GM18505 (cell line): ENCODE measurements around the gene CEP131.

Experiments used
- ATAC-seq: cut with Tn5 transposase; IDR thresholded peaks from one replicate; pipeline ENCODE4 v1.9.1; 2021; ENCODE audit not compliant: unreplicated experiment
- POLR2A ChIP-seq: IDR thresholded peaks from 4 replicates; pipeline ENCODE4 v1.6.1; 2011; ENCODE audit warnings: borderline replicate concordance; ENCODE audit not compliant: insufficient read depth, insufficient read length; ENCODE audit errors: extremely low read depth

Gene CEP131

DNA sequence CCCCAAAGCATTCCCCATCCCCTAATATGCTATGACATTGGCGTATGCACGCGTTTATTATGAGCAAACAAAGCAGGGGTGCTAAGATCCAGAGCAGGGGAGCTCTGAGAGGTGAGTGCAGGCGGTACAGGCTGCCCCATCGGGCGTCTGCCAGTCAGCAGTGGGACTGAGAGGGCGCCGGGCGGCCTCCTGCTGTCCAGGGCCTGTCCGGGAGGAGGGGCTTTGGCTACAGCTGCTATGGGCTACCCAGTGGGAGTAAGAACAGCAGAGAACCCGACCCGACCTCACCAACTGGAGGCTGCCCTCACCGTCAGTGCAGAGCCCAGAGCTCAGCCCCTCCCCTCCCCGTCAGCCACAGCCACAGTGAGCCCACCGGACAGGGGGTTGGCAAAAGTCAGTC is 38.2 kb downstream of the CEP131 start:
- no peak for TF ChIP-seq POLR2A
- no peak for ATAC-seq

DNA sequence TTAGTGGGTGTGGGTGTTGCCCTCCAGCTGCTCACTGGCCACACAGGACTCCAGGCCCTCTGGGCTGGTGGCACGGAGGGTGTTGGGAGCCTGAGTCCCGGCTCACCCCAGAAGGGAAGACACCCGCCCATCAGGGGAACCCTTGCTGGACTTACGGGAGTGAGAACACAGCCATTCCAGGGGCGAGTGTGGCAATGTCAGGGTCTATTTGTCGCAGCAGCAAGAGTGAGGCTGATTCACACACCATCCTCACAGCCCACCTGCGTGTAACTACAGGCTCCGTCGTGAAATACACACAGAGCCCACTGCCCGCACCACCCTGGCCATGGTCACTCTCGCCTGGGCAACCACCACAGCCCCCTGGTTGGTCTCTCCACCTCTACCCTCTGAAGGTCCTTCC is 39.0 kb downstream of the CEP131 start:
- no peak for TF ChIP-seq POLR2A
- no peak for ATAC-seq

DNA sequence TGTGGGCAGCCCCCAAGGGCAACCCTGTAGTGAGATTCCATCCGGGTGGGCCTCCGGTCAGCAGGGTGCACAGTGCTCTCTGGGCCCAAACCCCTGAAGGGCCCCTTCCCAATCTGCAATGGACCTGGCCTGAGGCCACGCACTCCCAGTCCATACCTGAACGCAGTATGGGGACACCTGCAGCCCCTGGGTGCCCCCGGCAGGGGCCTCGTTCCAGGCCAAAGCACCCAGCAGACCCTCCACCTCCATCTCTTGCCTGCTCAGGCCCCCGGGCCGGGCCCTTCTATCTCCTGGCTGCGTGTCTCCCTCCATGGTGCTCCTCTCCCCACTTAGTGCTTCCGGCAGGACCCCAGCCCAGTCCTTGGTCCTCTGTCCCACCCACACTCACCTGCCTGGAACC is 39.4 kb downstream of the CEP131 start:
- TF ChIP-seq POLR2A: no peak
- no peak for ATAC-seq

DNA sequence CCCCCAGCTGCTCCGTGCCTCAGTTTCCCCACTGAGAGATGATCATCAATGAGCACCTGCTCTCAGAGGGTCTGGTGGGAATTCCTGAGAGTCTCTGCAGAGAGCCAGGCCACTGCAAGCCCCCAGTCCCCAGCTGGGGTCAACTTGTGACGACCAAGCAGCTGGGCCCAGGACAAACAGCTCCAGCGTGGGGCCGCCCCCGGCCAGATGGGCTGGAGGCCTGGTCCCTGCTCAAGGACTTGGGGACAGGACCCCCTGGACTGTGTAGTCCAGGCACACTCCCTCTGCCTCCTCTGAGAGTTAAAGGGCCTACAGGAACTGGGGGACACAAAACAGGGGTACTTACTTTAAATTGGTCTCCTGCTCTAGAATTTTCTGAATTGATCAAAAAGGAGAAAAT is 40.2 kb downstream of the CEP131 start:
- TF ChIP-seq POLR2A: no peak
- ATAC-seq: no peak

DNA sequence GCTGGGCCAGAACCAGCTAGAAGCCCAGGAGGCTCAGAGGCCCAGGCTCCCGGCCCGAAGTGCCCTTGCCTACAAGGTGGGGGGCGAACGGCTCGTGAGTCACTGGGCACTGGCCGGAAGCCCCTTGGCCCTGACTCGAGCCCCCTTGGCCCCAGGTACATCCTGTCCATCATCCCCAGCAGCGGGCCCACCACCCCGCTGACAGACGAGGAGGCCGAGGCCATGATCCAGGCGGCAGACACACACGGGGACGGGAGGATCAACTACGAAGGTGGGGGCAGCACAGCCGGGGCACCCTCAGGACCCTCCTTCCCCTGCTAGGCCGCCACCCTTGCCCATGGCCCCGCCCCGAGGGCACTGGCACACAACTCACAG is 41.0 kb downstream of the CEP131 start:
- no peak for TF ChIP-seq POLR2A
- ATAC-seq: no peak

DNA sequence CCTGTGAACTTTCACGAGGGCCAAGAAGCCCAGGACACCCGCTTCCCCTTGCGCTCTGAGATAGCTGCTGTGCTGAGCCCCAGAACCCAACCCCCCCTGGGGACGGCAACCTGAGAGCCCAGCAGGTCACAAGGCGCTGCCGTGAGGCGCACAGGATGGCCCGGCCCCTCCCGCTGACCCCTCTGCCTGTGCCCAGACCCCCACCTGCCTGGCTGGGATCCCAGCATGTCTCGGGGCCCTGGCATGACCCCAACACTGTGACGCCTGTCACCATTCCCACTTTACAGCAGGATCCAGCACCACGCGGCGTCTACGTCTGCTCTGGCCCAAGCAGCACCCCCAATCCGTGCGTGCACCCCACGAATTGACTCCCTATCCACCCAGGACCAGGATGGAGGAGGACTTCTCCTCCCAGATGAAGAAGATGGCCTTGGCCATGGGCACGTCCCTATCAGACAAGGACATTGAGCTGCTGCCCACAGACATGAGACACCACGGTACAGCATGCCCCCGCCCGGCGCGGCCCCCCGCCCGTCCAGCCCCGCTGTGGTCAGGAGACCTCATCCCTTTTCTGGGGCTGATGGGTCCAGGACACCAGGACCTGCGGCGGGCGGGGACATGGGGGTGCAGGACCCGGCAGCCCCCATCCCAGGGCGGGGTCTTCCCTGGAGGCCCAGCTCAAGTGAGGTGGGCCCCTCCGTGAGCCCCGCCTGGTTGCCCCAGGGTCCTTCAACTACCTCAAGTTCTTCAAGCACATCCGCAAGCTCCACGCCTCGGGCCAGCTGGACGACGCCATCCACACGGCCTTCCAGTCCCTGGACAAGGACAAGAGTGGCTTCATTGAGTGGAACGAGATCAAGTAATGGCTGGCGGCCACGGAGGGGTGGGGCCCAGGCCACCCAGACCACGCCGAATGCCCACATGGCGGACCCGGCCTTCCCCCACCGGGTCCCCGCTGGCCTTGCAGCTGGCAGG is 41.6 kb downstream of the CEP131 start:
- no peak for ATAC-seq
- no peak for TF ChIP-seq POLR2A

DNA sequence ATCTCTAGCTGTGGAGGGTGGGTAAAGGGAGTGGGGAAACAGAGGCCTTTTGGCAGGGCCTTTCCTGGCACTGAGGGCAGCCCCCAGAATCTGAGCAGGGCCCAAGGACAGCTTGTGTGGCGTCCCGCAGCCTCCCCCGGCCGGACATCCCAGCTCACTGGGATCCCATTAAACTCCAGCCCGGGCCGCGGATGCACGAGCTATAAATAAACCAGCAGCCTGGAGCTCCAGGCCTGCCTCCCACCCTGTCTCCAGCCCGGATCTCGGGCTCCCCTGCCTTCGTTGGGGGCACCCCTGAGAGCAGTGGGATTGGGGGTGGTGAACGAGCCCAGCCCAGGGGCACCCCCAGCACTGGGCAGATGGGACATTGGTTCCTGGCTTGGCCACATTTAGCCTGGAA is 42.9 kb downstream of the CEP131 start:
- no peak for ATAC-seq
- no peak for TF ChIP-seq POLR2A

DNA sequence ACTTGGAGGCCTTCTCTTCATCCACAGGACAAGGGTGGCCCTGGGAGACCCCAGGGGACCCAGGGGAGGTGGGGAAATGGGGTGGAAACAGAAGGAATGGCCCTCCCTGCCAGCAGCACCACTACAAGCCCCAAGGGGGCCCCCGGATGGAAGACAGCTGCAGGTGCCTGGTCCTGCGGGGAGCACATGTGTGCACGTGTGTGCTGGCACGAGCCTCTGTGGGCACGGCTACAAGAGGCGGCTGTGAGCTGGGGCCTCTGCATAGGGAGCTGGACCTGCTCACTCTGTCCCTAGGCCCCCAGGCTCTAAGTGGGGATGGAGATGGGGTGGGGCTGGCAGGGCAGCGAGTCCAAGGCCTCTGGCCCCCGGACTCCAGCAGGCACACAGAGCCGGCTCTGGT is 43.5 kb downstream of the CEP131 start:
- no peak for TF ChIP-seq POLR2A
- ATAC-seq: no peak

DNA sequence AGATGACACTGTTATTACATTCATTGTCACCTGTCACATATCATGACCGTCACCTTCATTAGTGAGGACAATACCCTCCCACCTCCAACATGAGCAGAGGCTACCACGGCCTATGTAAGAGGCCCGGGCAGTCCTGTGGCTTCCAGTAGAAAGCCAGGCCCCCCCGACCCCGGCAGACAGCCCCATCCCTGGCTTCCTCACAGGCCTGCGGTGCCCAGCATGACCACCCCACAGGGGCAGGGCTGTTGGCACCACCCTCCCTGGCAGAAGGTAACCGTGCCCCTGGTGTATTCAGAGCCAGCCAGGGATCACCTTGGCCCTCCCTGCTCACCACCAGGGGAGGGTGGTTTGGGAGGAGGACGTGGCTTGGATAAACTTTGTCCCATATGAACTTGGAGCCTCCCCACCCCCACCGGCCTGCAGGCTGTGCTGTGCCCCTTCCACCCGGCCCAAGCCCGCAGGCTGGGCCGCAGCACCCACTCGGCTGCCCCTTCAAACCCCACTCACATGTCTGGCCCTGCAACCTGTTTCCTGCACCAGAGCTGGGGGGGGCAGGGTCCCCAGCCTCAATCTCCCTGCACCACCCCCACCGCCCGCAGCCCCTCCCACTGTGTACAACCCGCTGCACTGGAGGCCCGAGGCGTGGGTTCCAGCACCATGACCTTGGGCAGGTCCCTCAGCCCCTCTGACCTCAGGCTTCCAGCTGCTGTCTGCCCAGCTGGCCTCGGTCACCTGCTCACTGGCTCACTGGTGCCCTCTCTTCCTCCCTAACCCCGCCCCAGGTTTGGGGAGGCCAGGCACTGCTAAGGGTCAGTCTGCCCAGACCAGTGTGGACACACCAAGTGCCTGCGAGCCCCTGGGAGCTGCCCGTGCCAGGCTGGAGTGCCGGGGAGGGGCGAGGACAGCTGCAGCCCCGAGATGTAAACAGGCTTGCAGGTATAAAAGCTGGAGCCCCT is 44.4 kb downstream of the CEP131 start:
- ATAC-seq: no peak
- TF ChIP-seq POLR2A: no peak

DNA sequence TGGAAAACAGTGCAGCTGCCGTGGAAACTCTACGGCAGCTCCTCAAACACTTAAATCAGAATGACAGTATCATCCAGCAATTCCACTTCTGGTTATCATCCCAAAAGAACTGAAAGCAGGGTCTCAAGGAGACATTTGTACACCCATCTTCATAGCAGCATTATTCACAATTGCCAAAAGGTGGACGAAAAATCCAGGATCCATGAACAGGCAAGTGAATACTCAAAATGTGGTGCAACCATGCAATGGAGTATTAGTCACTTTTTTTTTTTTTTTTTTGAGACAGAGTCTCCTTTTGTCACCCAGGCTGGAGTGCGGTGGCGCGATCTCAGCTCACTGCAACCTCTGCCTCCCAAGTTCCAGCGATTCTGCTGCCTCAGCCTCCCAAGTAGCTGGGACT is 46.1 kb downstream of the CEP131 start:
- ATAC-seq: no peak
- no peak for TF ChIP-seq POLR2A

DNA sequence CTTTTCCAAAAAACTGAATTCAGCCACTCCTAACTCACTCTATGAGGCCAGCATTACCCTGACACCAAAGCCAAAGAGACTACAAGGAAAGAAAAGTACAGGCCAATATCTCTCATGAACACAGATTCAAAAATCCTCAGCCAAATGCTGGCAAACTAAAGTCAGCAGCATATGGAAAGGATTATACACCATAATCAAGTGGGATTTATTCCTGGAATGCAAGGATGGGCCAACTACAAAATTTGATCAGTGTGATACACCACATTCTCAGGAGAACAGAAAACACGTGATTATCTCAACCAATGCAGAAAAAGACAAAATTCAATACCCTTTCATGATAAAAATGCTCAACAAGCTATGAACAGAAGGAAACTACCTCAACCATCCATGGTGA is 49.0 kb downstream of the CEP131 start:
- ATAC-seq: no peak
- TF ChIP-seq POLR2A: no peak

DNA sequence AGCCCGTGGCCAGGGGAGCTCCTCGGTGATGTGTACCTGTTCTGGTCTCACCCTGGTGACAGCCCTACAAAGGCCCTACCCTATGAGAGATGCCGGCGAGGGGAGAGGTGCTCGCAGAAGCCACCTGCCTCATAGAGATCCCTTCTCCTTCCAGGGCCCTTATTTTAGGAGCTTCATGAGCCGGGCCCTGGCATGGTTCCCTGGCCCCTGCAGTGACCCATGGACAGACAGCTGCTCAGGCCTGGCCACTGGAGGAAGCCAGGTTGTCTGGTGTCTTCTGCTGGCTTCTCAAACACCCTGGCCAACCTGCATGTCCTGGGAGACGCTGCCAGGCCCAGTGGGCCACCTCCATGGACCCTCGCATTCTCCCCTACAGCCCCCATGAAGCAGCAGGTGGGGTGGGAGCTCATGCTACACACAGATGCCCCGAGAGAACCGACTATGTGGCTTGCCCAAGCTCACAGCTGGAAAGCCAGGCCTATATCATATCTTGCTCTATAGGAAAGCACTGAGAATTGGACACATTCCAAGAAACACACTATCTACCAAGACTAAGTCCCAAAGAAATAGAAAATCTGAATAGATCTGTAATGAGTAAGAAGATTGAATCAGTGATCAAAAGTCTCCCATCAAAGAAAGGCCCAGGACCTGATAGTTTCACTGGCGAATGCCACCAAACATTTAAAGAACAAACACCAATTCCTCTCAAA is 49.6 kb downstream of the CEP131 start:
- no peak for TF ChIP-seq POLR2A
- no peak for ATAC-seq

DNA sequence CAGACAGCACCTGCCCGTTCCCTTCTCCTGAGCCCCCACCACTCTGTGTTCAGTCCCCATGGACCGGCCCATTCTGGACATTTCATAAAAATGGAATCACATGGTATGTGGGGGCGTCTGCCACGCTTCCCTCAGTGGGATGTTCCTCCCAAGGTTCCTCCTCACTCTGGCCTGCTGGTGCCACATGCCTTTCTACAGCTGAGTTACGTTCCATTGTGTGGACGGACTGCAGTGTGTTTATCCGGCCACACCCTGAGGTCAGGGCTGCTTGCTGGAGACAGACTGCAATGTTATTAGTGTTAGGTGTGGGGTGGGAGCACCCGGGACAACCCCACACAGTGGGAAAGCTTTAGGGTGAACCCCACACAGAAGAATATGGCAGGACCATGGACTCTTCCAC is 50.8 kb downstream of the CEP131 start:
- no peak for ATAC-seq
- TF ChIP-seq POLR2A: no peak
